Measurements from ENCODE around the gene SNAP29.

SNAP29 gene

GRCh38 chr22:20909543-20910303 is 50.9 kb downstream of the SNAP29 start:
- no peaks in the 10 kb centered on the region for H3K27me3 ChIP-seq
- no peak overlapping the region for H3K4me3 ChIP-seq (ENCODE audit: low read depth in 1 of 2, low read length in 1 of 2)
- no peaks in the 10 kb centered on the region for H3K36me3 ChIP-seq
- peaks cover 15% of the 10 kb centered on the region in 2 experiments for H3K4me1 ChIP-seq (ENCODE audit: control insufficient read depth in 1 of 2, insufficient read depth in 1 of 2, low read depth in 1 of 2, low read length in 1 of 2)
- H3K9me3 ChIP-seq: no peaks in the 10 kb centered on the region
- no peak overlapping the region for H3K27ac ChIP-seq
- TF ChIP-seq, protein P1, sequence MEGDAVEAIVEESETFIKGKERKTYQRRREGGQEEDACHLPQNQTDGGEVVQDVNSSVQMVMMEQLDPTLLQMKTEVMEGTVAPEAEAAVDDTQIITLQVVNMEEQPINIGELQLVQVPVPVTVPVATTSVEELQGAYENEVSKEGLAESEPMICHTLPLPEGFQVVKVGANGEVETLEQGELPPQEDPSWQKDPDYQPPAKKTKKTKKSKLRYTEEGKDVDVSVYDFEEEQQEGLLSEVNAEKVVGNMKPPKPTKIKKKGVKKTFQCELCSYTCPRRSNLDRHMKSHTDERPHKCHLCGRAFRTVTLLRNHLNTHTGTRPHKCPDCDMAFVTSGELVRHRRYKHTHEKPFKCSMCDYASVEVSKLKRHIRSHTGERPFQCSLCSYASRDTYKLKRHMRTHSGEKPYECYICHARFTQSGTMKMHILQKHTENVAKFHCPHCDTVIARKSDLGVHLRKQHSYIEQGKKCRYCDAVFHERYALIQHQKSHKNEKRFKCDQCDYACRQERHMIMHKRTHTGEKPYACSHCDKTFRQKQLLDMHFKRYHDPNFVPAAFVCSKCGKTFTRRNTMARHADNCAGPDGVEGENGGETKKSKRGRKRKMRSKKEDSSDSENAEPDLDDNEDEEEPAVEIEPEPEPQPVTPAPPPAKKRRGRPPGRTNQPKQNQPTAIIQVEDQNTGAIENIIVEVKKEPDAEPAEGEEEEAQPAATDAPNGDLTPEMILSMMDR (IDR thresholded peaks at IDR 0.05): no peak

GRCh38 chr22:20912494-20912893 is 53.7 kb downstream of the SNAP29 start:
- Histone ChIP-seq H3K27ac (no peak overlapping the region), H3K36me3 (no peaks in the 10 kb centered on the region), H3K4me1 (ENCODE audit: control insufficient read depth in 1 of 2, insufficient read depth in 1 of 2, low read depth in 1 of 2, low read length in 1 of 2) (peaks cover 7 to 10% of the 10 kb centered on the region in 2 experiments), H3K27me3 (no peaks in the 10 kb centered on the region), H3K9me3 (no peaks in the 10 kb centered on the region), H3K4me3 (ENCODE audit: low read depth in 1 of 2, low read length in 1 of 2) (no peak overlapping the region)
- TF ChIP-seq, protein P1 (IDR thresholded peaks at IDR 0.05): no peak

- H3K4me3 ChIP-seq (ENCODE audit: low read depth in 1 of 2, low read length in 1 of 2): peak within 1 kb of the TSS; percentile 88 to 98
- peak within 1 kb of the TSS; percentile 93 for H3K27ac ChIP-seq
- peaks cover 36 to 39% of the 10 kb centered on the region in 2 experiments for H3K4me1 ChIP-seq (ENCODE audit: control insufficient read depth in 1 of 2, insufficient read depth in 1 of 2, low read depth in 1 of 2, low read length in 1 of 2)
- TF ChIP-seq, protein P1 (IDR thresholded peaks at IDR 0.05): peak; percentile 96
- H3K36me3 ChIP-seq: no peaks in the 10 kb centered on the region
- no peaks in the 10 kb centered on the region for H3K27me3 ChIP-seq
- H3K9me3 ChIP-seq: no peaks in the 10 kb centered on the region
Observed at GRCh38 chr22:20916916-20917810, 58.4 kb downstream of the SNAP29 start, which contains the start of gene CRKL. Gene CRKL (plus strand): TSS chr22:20917407. CDS start chr22:20917935, 528 bp downstream.

DNA sequence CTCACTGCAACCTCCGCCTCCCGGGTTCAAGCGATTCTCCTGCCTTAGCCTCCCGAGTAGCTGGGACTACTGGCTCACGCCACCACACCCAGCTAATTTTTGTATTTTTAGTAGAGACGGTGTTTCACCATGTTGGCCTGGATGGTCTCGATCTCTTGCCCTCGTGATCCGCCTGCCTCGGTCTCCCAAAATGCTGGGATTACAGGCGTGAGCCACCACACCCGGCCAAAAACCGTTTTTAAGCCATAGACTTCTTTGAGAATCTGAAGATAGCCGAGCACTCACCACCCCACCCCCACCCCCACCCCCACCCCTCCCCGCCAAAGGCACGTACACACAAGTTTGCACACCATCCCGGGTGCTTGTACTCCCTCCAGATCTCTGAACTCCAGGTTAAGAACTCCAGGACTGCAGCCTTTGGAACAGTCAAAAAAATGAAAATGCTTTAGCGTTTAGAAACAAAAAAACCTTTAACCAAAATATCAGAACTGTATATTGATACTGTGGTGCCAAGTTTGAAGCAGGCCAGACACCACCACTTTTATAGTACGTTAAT is 59.9 kb downstream of the SNAP29 start:
- H3K27me3 ChIP-seq: no peaks in the 10 kb centered on the region
- H3K4me1 ChIP-seq (ENCODE audit: control insufficient read depth in 1 of 2, insufficient read depth in 1 of 2, low read depth in 1 of 2, low read length in 1 of 2): peaks cover 39% of the 10 kb centered on the region in 2 experiments
- H3K9me3 ChIP-seq: no peaks in the 10 kb centered on the region
- peak overlapping the region; percentile 88 to 98 for H3K4me3 ChIP-seq (ENCODE audit: low read depth in 1 of 2, low read length in 1 of 2)
- no peaks in the 10 kb centered on the region for H3K36me3 ChIP-seq
- H3K27ac ChIP-seq: peak overlapping the region; percentile 93
- TF ChIP-seq, protein P1 (IDR thresholded peaks at IDR 0.05): no peak

DNA sequence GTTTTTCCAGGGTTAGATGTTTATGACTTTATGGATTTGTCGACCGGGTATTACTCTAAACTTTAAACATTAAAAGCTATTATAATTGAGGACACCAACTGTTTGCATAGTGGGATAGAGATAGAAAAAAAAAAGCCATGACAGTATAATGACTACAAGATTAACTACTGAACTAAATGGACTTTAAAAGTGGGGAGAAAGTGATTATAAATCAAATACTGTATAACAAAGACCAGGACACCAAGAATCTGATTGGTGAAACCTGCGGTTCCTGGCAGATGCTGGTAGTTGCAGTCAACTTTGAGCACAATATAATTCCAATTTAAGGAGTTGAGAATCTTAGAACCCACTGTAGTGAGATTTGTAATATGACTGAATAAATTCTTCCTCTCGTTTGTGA is 60.9 kb downstream of the SNAP29 start:
- Histone ChIP-seq H3K27ac (no peak overlapping the region), H3K36me3 (peaks cover 4% of the 10 kb centered on the region), H3K27me3 (no peaks in the 10 kb centered on the region), H3K9me3 (no peaks in the 10 kb centered on the region), H3K4me1 (ENCODE audit: control insufficient read depth in 1 of 2, insufficient read depth in 1 of 2, low read depth in 1 of 2, low read length in 1 of 2) (peaks cover 39% of the 10 kb centered on the region in 2 experiments), H3K4me3 (ENCODE audit: low read depth in 1 of 2, low read length in 1 of 2) (peak overlapping the region; percentile 88 to 98)
- TF ChIP-seq, protein P1 (IDR thresholded peaks at IDR 0.05): no peak
